RKO (cell line): ENCODE data around the gene LKAAEAR1.
"Not testable (repeated sequence)": the region's sequence is repeated elsewhere in the genome, so short reads cannot be mapped to it uniquely, and the experiment has no call there.

Experiments
- DNase-seq: peaks from one replicate; pipeline ENCODE4 v3.0.0-alpha.2; 2016; ENCODE audit warnings: low spot score

The LKAAEAR1 gene

GRCh38 chr20:64083804-64084684 lies at the start of gene LKAAEAR1:
Gene LKAAEAR1 (minus strand): TSS chr20:64084398. CDS start chr20:64084219, 179 bp downstream.
- DNase-seq: no peak

GRCh38 chr20:64131406-64131805 lies 47.2 kb upstream of the LKAAEAR1 start:
- DNase-seq: peak; percentile 59

- no peak for DNase-seq
These were observed 46.7 kb upstream of the LKAAEAR1 start for GRCh38 chr20:64130876-64131275.

- DNase-seq: no peak
These were observed 46.1 kb upstream of the LKAAEAR1 start for GRCh38 chr20:64130271-64130670.

GRCh38 chr20:64129146-64129782 lies 45.1 kb upstream of the LKAAEAR1 start:
- no peak for DNase-seq

GRCh38 chr20:64123517-64123916 lies 39.3 kb upstream of the LKAAEAR1 start:
- DNase-seq: not testable (repeated sequence)

- DNase-seq: not testable (repeated sequence)
These were observed 38.7 kb upstream of the LKAAEAR1 start for GRCh38 chr20:64122927-64123326.

- DNase-seq: no peak
These were observed 37.4 kb upstream of the LKAAEAR1 start for GRCh38 chr20:64121586-64121985.

- DNase-seq: no peak
These were observed 35.6 kb upstream of the LKAAEAR1 start for GRCh38 chr20:64119681-64120341.

GRCh38 chr20:64119301-64119680 lies 35.1 kb upstream of the LKAAEAR1 start:
- DNase-seq: no peak

GRCh38 chr20:64117432-64117777 lies 33.2 kb upstream of the LKAAEAR1 start:
- not testable (repeated sequence) for DNase-seq

- DNase-seq: no peak
These were observed 32.6 kb upstream of the LKAAEAR1 start for GRCh38 chr20:64116541-64117431.

- DNase-seq: no peak
These were observed 31.8 kb upstream of the LKAAEAR1 start for GRCh38 chr20:64116016-64116415.

- DNase-seq: no peak
These were observed 31.1 kb upstream of the LKAAEAR1 start for GRCh38 chr20:64115171-64115911.

GRCh38 chr20:64114356-64114971 lies 30.3 kb upstream of the LKAAEAR1 start:
- no peak for DNase-seq

GRCh38 chr20:64113796-64114355 lies 29.7 kb upstream of the LKAAEAR1 start:
- DNase-seq: no peak

GRCh38 chr20:64113444-64113775 lies 29.2 kb upstream of the LKAAEAR1 start:
- DNase-seq: no peak

- no peak for DNase-seq
These were observed 28.7 kb upstream of the LKAAEAR1 start for GRCh38 chr20:64112691-64113443.

- no peak for DNase-seq
These were observed 27.8 kb upstream of the LKAAEAR1 start for GRCh38 chr20:64111841-64112641.
